ENCODE measurements around the gene NCEH1.

GRCh38 chr3:172679599-172679998 is 31.3 kb downstream of the NCEH1 start:
- TF ChIP-seq MXI1 (IDR thresholded peaks at IDR 0.05; ENCODE audit: borderline replicate concordance, low read depth, low read length) (no peak), SMAD1 (CRISPR knock-in tag; IDR thresholded peaks at IDR 0.05; ENCODE audit: borderline replicate concordance, low read depth) (no peak), ZNF274 (CRISPR knock-in tag; IDR thresholded peaks at IDR 0.05) (no peak), PAF1 (CRISPR knock-in tag; IDR thresholded peaks at IDR 0.05) (no peak), MAX (IDR thresholded peaks at IDR 0.05) (no peak), BCL6 (CRISPR knock-in tag; IDR thresholded peaks at IDR 0.05) (no peak)
